Measurements from ENCODE around the gene UGT1A4. TPM values are rescaled to one million over a fixed set of nuclear protein-coding genes. Genes with fewer than 3 reads are reported as not detected.

Gene UGT1A4
- total and polyA plus RNA-seq, 2 of the 8 experiments (the other 6 are each of a cell fraction or from before 2014, with no cell fraction given), result not detected

DNA sequence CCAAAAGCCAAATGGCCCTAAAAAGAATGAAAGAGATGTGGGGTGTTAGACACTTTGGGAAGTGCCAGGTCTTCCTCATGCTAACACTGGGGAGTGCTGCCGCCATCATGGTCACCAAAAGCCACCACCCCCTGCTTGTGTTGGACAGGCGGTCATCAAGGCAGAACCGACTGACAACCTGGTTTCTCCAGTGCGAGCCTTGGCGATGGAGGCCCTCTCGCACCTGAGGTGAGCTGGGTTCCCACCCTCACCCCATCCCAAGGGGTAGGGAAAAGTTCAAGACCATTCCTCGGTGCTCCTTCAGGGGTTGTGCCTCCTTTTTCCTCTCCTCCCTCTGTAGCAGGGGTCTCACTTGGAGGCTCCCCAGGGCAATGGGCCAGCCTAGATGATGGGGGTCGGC is 93.2 kb downstream of the UGT1A4 start:
- H3K23ac ChIP-seq (ENCODE audit: insufficient read length), result no peak overlapping the region
- H3K9me3 ChIP-seq (ENCODE audit: insufficient read depth in 2 of 2, low read depth in 1 of 2, low read length in 1 of 2), result no peaks in the 10 kb centered on the region
- no peak overlapping the region for H4K5ac ChIP-seq (ENCODE audit: insufficient read length, low read depth, low read length)
- no peak overlapping the region for H3K9ac ChIP-seq (replicated peaks in 1 of 4; ENCODE audit: extremely low read depth in 1 of 4, low read depth in 3 of 4, low read length in 3 of 4)
- no peak overlapping the region for H3K27ac ChIP-seq (ENCODE audit: low read depth, low read length)
- no peak for TF ChIP-seq SAP30 (IDR thresholded peaks at IDR 0.05; ENCODE audit: insufficient read depth, insufficient replicate concordance, low read length)
- no peak for TF ChIP-seq TCF12 (IDR thresholded peaks at IDR 0.05; ENCODE audit: low read depth, low read length)
- no peak overlapping the region for H2BK15ac ChIP-seq (ENCODE audit: low read length)
- POLR2A ChIA-PET (ENCODE audit: partially characterized antibody), result no interaction called here
- no peaks in the 10 kb centered on the region for H3K79me2 ChIP-seq (ENCODE audit: control insufficient read depth in 1 of 2, insufficient read depth in 2 of 2, low read length in 2 of 2)
- H3K23me2 ChIP-seq (ENCODE audit: low read depth, low read length), result no peaks in the 10 kb centered on the region
- H3K14ac ChIP-seq (ENCODE audit: insufficient read length), result no peak overlapping the region
- H3K56ac ChIP-seq (replicated peaks; ENCODE audit: insufficient read length, low read depth, low read length), result no peak overlapping the region
- FAIRE-seq (no peak), DNase-seq (ENCODE audit: low read depth in 1 of 2, low spot score in 2 of 2) (no peak)
- no peak overlapping the region for H2BK5ac ChIP-seq (ENCODE audit: low read depth, low read length)
- H3K4me2 ChIP-seq (ENCODE audit: insufficient read depth in 1 of 2, low read depth in 2 of 2, low read length in 2 of 2), result no peak overlapping the region
- no peak overlapping the region for H2AK5ac ChIP-seq (ENCODE audit: low read depth, low read length)
- no peaks in the 10 kb centered on the region for H3K4me1 ChIP-seq (replicated peaks in 1 of 4; ENCODE audit: control insufficient read depth in 3 of 4, insufficient read depth in 4 of 4, low read length in 3 of 4)
- H3K18ac ChIP-seq (ENCODE audit: extremely low read depth, low read length), result no peak overlapping the region
- no peak overlapping the region for H2AFZ ChIP-seq (ENCODE audit: low read length)
- no peak overlapping the region for H4K91ac ChIP-seq (replicated peaks; ENCODE audit: insufficient read length, low read length)
- H3K4me3 ChIP-seq (ENCODE audit: extremely low read depth in 1 of 4, insufficient read depth in 2 of 4, low read depth in 3 of 4, low read length in 4 of 4), result no peak overlapping the region
- CTCF ChIA-PET (ENCODE audit: partially characterized antibody), result no interaction called here
- H2BK12ac ChIP-seq (ENCODE audit: low read depth, low read length), result no peak overlapping the region
- H3K27me3 ChIP-seq (replicated peaks in 1 of 4; ENCODE audit: control insufficient read depth in 3 of 4, extremely low read depth in 1 of 4, insufficient read depth in 3 of 4, low read length in 3 of 4), result no peaks in the 10 kb centered on the region
- no peak overlapping the region for H2BK20ac ChIP-seq (ENCODE audit: low read length)
- no peaks in the 10 kb centered on the region for H3K36me3 ChIP-seq (ENCODE audit: control insufficient read depth in 2 of 4, insufficient read depth in 4 of 4, low read length in 3 of 4)
- H3K4ac ChIP-seq (replicated peaks; ENCODE audit: insufficient read length, low read depth, low read length), result no peak overlapping the region
- H4K8ac ChIP-seq (ENCODE audit: extremely low read depth, insufficient read depth, low read length), result no peak overlapping the region
- WGBS, 2 experiments (ENCODE audit: extremely low coverage in 1 of 2, insufficient coverage in 1 of 2, insufficient read length in 1 of 2, insufficient replicate concordance in 2 of 2, low coverage in 1 of 2, low lambda C conversion rate in 2 of 2, missing lambda C conversion rate in 1 of 2), result 91% methylated on average over 8 of the region's 8 CpGs; no CpG with 5 or more reads in 1 of the 2 experiments
- no peaks in the 10 kb centered on the region for H4K20me1 ChIP-seq (replicated peaks in 1 of 2; ENCODE audit: control insufficient read depth in 1 of 2, insufficient read depth in 2 of 2, low read length in 2 of 2)
- H3K79me1 ChIP-seq (ENCODE audit: low read depth, low read length), result no peaks in the 10 kb centered on the region
- H2BK120ac ChIP-seq (replicated peaks; ENCODE audit: low read depth, low read length), result no peak overlapping the region
